Bronchial epithelial cell (primary cell): Measurements from ENCODE around the gene ENDOD1. TPM values are rescaled to one million over a fixed set of nuclear protein-coding genes. Genes with fewer than 3 reads are reported as not detected.

Experiments
- DNase-seq: peaks from one replicate; pipeline ENCODE4 v3.0.0-alpha.2; 2010; ENCODE audit warnings: low read depth
- FAIRE-seq: peaks from 2 replicates; lab custom pipeline; 2011; peaks lifted over from hg19 to GRCh38; lab: Jason Lieb, UNC
- H3K27me3 ChIP-seq: 2 replicates; pipeline ENCODE4 v1.5.1; 2011; ENCODE audit warnings: low read length; ENCODE audit not compliant: control insufficient read depth, insufficient read depth
- H3K36me3 ChIP-seq: 2 replicates; pipeline ENCODE4 v1.5.1; 2011; ENCODE audit warnings: low read length; ENCODE audit not compliant: control insufficient read depth, insufficient read depth
- H3K4me3 ChIP-seq: 2 replicates; pipeline ENCODE4 v1.5.1; 2011; ENCODE audit warnings: mild to moderate bottlenecking, low read depth, low read length, control low read depth
- CTCF ChIP-seq: IDR thresholded peaks from 2 replicates; pipeline ENCODE4 v1.5.1; 2011; ENCODE audit warnings: mild to moderate bottlenecking, moderate library complexity, low read length, control low read depth, inconsistent platforms; ENCODE audit not compliant: insufficient read depth, severe bottlenecking
- total RNA-seq: library from RNA; depleted of rRNA; stranded (reverse); fragments of >200 nt; gene quantifications from 2 replicates; pipeline ENCODE4 v1.2.1, GENCODE V29; 2014

The ENDOD1 gene
- total RNA-seq, 1 donor from 2014 or later = 41.1 TPM

GRCh38 chr11:95152876-95153856 lies 63.5 kb downstream of the ENDOD1 start:
- Histone ChIP-seq H3K4me3 (no peak overlapping the region), H3K36me3 (no peaks in the 10 kb centered on the region), H3K27me3 (no peaks in the 10 kb centered on the region)
- no peak for DNase-seq
- TF ChIP-seq CTCF = no peak
- FAIRE-seq = peak; percentile 18

GRCh38 chr11:95153857-95154246 lies 64.2 kb downstream of the ENDOD1 start:
- Histone ChIP-seq H3K4me3 (no peak overlapping the region), H3K36me3 (no peaks in the 10 kb centered on the region), H3K27me3 (no peaks in the 10 kb centered on the region)
- FAIRE-seq = no peak
- no peak for TF ChIP-seq CTCF
- no peak for DNase-seq

GRCh38 chr11:95154514-95154913 lies 64.9 kb downstream of the ENDOD1 start:
- peak; percentile 56 for DNase-seq

GRCh38 chr11:95155385-95155784 lies 65.7 kb downstream of the ENDOD1 start:
- no peak for FAIRE-seq
- no peak for TF ChIP-seq CTCF
- H3K4me3 ChIP-seq = no peak overlapping the region

More at GRCh38 chr11:95154514-95154913, 64.9 kb downstream of the ENDOD1 start:
- TF ChIP-seq CTCF = peak; percentile 63
- H3K27me3 ChIP-seq = no peaks in the 10 kb centered on the region
- H3K4me3 ChIP-seq = no peak overlapping the region
- no peaks in the 10 kb centered on the region for H3K36me3 ChIP-seq
- FAIRE-seq = peak; percentile 58

GRCh38 chr11:95156133-95156721 lies 66.6 kb downstream of the ENDOD1 start:
- DNase-seq (no peak), FAIRE-seq (no peak)
- Histone ChIP-seq H3K36me3 (no peaks in the 10 kb centered on the region), H3K27me3 (no peaks in the 10 kb centered on the region), H3K4me3 (no peak overlapping the region)
- no peak for TF ChIP-seq CTCF

More at GRCh38 chr11:95155385-95155784, 65.7 kb downstream of the ENDOD1 start:
- H3K27me3 ChIP-seq = no peaks in the 10 kb centered on the region
- no peaks in the 10 kb centered on the region for H3K36me3 ChIP-seq
- DNase-seq = no peak
